Effector memory CD8-positive, alpha-beta T cell (primary cell): ENCODE data around the gene OR51B4.
"Not testable (repeated sequence)": the region's sequence is repeated elsewhere in the genome, so short reads cannot be mapped to it uniquely, and the experiment has no call there.

Experiments used
- ATAC-seq: fragments of 150-1000 bp; cut with Tn5 transposase; replicated peaks from 2 replicates; pipeline ENCODE4 v1.10.0; 2021; ENCODE audit warnings: mild to moderate bottlenecking, moderate library complexity
- DNase-seq, 3 experiments: peaks; one replicate each; pipeline ENCODE4 v3.0.0; 2021
- H3K27ac Mint-ChIP-seq, 2 donors: one replicate each; pipeline ENCODE4 v1.8.0; 2022; ENCODE audit warnings: mild to moderate bottlenecking in 2 of 2, mixed read lengths in 2 of 2, moderate library complexity in 2 of 2
- H3K27me3 Mint-ChIP-seq, 2 donors: one replicate each; pipeline ENCODE4 v1.8.0; 2022; ENCODE audit warnings: mixed read lengths in 2 of 2
- H3K36me3 Mint-ChIP-seq: one replicate; pipeline ENCODE4 v1.8.0; 2022; ENCODE audit warnings: mild to moderate bottlenecking, moderate library complexity, mixed read lengths; ENCODE audit not compliant: insufficient read depth
- H3K4me1 Mint-ChIP-seq, 2 donors: one replicate each; pipeline ENCODE4 v1.8.0; 2022; ENCODE audit warnings: low read depth in 2 of 2, mixed read lengths in 2 of 2
- H3K4me3 Mint-ChIP-seq, 2 donors: one replicate each; pipeline ENCODE4 v1.8.0; 2022; ENCODE audit warnings: mild to moderate bottlenecking in 2 of 2, mixed read lengths in 2 of 2, moderate library complexity in 2 of 2
- H3K9me3 Mint-ChIP-seq, 2 donors: one replicate each; pipeline ENCODE4 v1.8.0; 2022; ENCODE audit warnings: mixed read lengths in 2 of 2
- total RNA-seq, 9 experiments: gene quantifications; one replicate each; lab custom pipeline; 2026; lab: John Stamatoyannopoulos, UW

OR51B4 gene, protein sequence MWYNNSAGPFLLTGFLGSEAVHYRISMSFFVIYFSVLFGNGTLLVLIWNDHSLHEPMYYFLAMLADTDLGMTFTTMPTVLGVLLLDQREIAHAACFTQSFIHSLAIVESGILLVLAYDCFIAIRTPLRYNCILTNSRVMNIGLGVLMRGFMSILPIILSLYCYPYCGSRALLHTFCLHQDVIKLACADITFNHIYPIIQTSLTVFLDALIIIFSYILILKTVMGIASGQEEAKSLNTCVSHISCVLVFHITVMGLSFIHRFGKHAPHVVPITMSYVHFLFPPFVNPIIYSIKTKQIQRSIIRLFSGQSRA
- total RNA-seq, result 0 to 0.10 (median 0) reads per million in 9 experiments

DNA sequence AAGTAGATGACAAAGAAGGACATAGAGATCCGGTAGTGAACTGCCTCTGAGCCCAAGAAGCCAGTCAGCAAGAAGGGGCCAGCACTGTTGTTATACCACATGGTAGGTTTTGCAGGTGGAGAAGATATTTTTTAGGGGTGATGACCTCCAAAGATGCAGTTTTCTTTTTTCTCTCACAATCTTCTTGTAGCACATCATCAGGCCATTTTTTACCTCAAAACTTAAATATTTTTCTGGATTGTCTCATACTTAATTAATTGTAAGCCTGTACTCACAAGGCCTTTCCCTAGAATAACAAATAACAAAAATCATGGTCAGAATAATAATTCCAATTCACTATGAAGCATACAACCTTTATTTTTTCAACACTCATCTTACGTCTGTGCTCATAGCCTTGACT, at the start of gene OR51B4:
Gene OR51B4, minus strand, starts transcription at position 101 of the 400 bp plus-strand sequence. Its CDS starts 0 bp downstream, at position 101.
- Mint-ChIP-seq H3K27ac (no peak within 1 kb of the TSS), H3K9me3 (no peaks in the 10 kb centered on the region), H3K27me3 (peaks cover 9% of the 10 kb centered on the region in 2 donors), H3K4me1 (no peaks in the 10 kb centered on the region), H3K36me3 (no peaks in the 10 kb centered on the region), H3K4me3 (no peak within 1 kb of the TSS)
- DNase-seq (no peak), ATAC-seq (no peak)

DNA sequence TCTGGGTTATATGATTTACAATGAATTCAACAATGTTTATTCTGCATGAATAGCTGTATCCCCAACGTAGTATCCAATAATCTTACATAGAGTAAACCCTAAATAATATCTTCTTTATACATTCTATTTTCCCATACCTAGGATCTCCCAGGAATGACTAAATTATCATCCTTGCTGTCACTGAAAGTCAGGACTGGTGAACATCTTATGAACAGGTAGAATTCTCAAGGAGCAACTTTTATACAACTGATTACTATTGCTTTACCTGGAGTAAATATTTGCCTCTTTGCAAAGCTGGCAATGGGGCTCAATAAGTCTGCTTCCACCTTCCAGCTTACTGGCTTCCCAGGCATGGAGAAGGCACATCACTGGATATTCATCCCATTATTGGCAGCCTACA, 49.5 kb upstream of the OR51B4 start, which contains the start of gene OR51B6:
Gene OR51B6, plus strand, starts transcription at position 301 of the 400 bp plus-strand sequence. Its CDS starts 0 bp downstream, at position 301.
- Mint-ChIP-seq H3K36me3 (no peaks in the 10 kb centered on the region), H3K9me3 (peaks cover 3 to 8% of the 10 kb centered on the region in 2 donors), H3K27me3 (peaks cover 7 to 18% of the 10 kb centered on the region in 2 donors), H3K4me1 (no peaks in the 10 kb centered on the region), H3K4me3 (no peak within 1 kb of the TSS), H3K27ac (no peak within 1 kb of the TSS)
- DNase-seq (no peak), ATAC-seq (no peak)

DNA sequence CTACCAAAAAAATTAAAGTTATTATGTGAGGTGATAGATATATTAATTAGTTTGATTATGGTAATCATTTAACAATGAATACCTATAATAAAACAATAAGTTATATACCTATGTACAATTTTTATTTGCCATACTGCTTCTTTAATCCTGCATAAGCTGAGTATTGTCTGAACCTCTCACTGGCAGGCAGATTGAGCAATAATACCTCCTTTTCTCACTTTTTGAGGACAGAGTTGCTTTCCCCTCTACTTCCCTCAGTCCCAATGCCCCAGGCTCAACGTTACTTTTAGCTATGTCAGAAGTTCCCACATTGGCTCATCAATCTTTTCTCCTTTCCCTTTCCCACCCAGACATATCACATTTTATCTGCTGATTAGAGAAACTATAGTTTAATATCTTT, 47.8 kb upstream of the OR51B4 start:
- H3K27me3 Mint-ChIP-seq, result peaks cover 7 to 18% of the 10 kb centered on the region in 2 donors
- H3K27ac Mint-ChIP-seq, result no peak overlapping the region

DNA sequence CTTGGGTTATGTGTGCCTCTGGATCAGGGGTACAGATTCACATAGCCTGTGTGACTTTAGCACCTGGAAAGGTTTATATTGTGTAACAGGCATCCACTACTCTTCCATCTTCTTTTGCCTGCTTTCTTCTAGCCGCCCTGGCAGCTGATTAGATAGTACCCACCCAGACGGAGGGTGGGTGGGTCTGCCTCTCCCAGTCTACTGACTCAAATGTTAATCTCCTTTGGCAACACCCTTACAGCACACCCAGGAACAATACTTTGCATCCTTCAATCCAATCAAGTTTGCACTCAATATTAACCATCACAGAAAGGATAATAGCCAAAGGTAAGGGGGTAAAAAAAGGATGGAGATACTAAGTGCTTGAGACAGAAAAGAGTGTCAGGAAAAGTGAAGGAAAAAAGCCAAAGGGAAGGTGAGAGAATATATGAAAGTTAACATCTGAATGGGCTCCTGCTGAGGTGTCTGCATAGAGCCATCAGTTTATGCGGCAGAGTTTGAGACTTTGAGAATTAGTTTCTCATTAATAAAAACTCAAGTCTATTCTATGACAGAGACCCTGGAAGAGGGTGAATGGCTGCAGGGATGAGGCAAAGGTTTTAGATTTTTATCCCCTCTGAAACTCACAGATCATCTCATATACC, 46.9 kb upstream of the OR51B4 start:
- ATAC-seq (no peak), DNase-seq (no peak)
- peaks cover 7 to 18% of the 10 kb centered on the region in 2 donors for H3K27me3 Mint-ChIP-seq
- no peaks in the 10 kb centered on the region for H3K36me3 Mint-ChIP-seq
- H3K4me3 Mint-ChIP-seq, result no peak overlapping the region
- H3K4me1 Mint-ChIP-seq, result no peaks in the 10 kb centered on the region
- H3K9me3 Mint-ChIP-seq, result peaks cover 3 to 8% of the 10 kb centered on the region in 2 donors
- H3K27ac Mint-ChIP-seq, result no peak overlapping the region

More for the DNA sequence above, 47.8 kb upstream of the OR51B4 start:
- Mint-ChIP-seq H3K9me3 (peaks cover 3 to 8% of the 10 kb centered on the region in 2 donors), H3K4me1 (no peaks in the 10 kb centered on the region), H3K4me3 (no peak overlapping the region), H3K36me3 (no peaks in the 10 kb centered on the region)
- no peak for DNase-seq
- no peak for ATAC-seq

DNA sequence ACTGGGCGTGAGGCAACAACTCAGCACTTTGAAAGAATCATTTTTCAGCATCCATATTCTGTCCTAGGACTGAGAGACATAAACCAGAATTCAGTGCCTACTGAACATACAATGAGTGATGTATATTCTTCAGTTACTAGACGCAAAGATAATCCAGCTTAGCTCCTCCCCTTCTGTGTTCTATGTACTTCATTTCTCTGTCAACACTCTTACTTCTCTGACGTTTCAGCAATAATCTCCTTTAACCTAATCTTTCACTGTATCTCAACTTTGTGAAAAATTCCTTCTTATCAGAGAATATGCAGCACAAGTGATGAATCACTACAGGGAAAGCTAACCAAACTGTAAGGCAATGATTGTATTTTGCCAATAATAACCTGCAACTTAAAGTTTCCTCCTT, 44.1 kb upstream of the OR51B4 start:
- DNase-seq (no peak), ATAC-seq (no peak)
- H3K9me3 Mint-ChIP-seq, result no peaks in the 10 kb centered on the region
- H3K4me1 Mint-ChIP-seq, result no peaks in the 10 kb centered on the region
- H3K27ac Mint-ChIP-seq, result no peak overlapping the region
- no peak overlapping the region for H3K4me3 Mint-ChIP-seq
- no peaks in the 10 kb centered on the region for H3K36me3 Mint-ChIP-seq
- H3K27me3 Mint-ChIP-seq, result peaks cover 11 to 20% of the 10 kb centered on the region in 2 donors

DNA sequence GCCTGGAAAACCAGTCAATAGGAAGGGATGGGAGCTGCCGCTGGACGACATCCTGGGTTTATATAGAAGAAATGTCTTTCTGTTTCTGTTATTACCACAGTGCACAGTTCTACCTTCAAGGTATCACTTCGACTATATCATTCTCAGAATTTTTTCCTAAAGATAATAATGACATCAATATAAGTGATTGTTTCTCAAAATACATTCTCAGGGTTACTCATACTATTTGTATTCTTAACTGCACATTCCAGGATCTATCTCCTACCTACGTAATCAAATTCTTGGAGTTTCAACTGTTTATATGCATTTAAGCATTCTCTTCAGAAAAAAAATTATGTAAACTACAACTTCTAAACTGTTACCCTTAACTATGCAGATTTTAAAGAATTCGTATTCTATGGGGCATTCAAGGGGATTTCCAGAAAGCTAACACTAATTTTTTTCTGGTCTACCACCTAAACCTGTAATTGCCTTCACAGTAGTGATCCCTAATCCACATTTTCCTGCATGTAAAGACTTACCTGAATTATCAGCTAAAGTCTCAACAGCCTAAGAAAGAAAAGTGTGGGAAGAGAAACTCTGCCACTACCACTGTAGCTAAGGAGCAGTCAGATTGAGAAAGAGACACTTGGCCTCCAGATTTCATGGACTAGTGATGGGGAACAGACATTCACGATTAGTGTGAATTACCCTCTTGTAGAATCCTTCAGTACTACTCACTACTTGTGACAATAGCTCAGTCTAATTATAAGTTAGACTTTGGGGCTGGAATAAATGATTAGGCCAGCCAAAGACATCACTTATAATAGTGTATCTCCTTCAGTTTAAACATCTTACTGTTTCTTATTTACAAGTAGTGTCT, 42.0 kb upstream of the OR51B4 start, which contains the start of gene OR51B5:
Gene OR51B5, minus strand, starts transcription at position 51 of the 862 bp plus-strand sequence. Its CDS starts 0 bp downstream, at position 51.
- no peak for ATAC-seq
- H3K4me3 Mint-ChIP-seq, result no peak within 1 kb of the TSS
- peaks cover 11 to 20% of the 10 kb centered on the region in 2 donors for H3K27me3 Mint-ChIP-seq
- DNase-seq, result no peak
- H3K9me3 Mint-ChIP-seq, result no peaks in the 10 kb centered on the region
- no peaks in the 10 kb centered on the region for H3K4me1 Mint-ChIP-seq
- no peak within 1 kb of the TSS for H3K27ac Mint-ChIP-seq
- no peaks in the 10 kb centered on the region for H3K36me3 Mint-ChIP-seq

DNA sequence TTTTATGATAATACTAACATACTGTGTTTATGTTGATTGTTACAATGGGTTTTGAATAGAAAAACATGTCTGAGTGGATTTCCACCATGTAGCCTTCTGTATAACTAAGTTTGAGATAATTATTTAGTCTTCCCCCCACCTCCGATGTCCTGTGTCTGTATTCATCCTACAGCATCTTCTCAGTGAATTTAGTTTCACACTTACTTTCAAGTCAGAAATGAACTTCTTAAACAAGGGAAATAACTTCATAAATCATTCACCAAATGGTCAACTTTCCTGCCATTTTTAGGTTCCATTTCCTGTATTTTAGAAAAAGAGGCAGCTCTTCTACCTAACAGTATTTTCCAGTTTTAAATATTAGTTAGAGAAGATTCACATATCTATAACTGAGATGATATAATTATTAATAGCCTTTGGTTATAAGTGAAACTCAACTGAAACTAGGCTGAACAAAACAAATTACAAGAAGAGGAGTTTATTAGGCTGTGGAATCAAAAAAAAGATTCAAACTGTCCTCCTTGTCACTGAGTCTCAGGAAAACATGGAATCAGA, 38.1 kb upstream of the OR51B4 start:
- no peak overlapping the region for H3K27ac Mint-ChIP-seq
- no peaks in the 10 kb centered on the region for H3K9me3 Mint-ChIP-seq
- H3K4me3 Mint-ChIP-seq, result no peak overlapping the region
- H3K36me3 Mint-ChIP-seq, result no peaks in the 10 kb centered on the region
- no peaks in the 10 kb centered on the region for H3K4me1 Mint-ChIP-seq
- no peak for DNase-seq
- no peak for ATAC-seq
- peaks cover 4 to 12% of the 10 kb centered on the region in 2 donors for H3K27me3 Mint-ChIP-seq

DNA sequence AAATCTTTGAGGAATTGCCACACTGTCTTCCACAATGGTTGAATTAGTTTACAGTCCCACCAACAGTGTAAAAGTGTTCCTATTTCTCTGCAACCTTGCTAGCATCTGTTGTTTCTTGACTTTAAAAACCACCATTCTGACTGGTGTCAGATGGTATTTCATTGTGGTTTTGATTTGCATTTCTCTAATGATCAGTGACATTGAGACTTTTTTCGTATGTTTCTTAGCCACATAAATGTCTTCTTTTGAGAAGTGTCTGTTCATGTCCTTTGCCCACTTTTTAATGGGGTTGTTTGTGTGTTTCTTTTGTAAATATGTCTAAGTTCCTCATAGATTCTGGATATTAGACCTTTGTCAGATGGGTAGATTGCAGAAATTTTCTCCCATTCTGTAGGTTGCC, 35.5 kb upstream of the OR51B4 start:
- H3K9me3 Mint-ChIP-seq, H3K27me3 Mint-ChIP-seq, H3K27ac Mint-ChIP-seq, H3K4me3 Mint-ChIP-seq, DNase-seq, H3K36me3 Mint-ChIP-seq, ATAC-seq, H3K4me1 Mint-ChIP-seq: not testable (repeated sequence)

DNA sequence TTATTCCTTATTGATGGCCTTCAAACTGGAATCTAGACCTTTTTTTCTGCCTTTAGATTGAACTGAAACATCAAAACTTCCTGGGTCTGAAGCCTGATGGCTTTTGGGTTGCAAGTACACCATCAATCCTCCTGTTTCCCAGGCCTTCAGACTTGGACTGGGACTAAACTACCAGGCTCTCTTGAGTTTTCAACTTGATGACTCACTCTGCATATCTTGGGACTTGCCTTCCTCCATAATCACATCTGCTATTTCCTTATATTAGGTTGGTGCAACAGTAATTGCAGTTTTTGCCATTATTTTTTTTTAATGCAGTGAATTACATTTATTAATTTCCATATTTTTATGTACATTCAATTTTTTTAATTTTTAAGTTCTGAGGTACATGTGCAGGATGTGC, 34.6 kb upstream of the OR51B4 start:
- no peaks in the 10 kb centered on the region for H3K9me3 Mint-ChIP-seq
- no peak overlapping the region for H3K27ac Mint-ChIP-seq
- H3K36me3 Mint-ChIP-seq, result no peaks in the 10 kb centered on the region
- no peaks in the 10 kb centered on the region for H3K4me1 Mint-ChIP-seq
- DNase-seq (no peak), ATAC-seq (no peak)
- H3K27me3 Mint-ChIP-seq, result no peaks in the 10 kb centered on the region
- H3K4me3 Mint-ChIP-seq, result no peak overlapping the region

DNA sequence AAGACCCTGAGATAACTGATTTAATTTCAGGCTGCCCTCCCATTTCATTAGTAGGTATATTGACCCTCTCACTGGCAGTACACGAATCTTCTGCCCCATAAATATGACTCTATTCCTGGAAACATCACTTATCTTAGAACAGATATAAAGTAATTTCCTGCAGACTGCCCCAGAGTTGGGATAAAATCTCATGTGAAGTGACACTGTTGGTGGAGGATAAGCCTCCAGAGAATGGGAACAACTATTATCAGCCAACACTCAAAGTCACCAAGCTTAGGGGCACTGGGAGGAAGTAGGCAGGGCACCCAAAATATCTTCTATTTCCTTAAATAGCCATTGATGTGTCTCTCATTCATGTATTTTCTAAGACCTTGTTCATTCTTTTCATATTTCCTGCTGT, 33.4 kb upstream of the OR51B4 start:
- no peak overlapping the region for H3K27ac Mint-ChIP-seq
- no peaks in the 10 kb centered on the region for H3K27me3 Mint-ChIP-seq
- ATAC-seq (no peak), DNase-seq (no peak)
- no peaks in the 10 kb centered on the region for H3K9me3 Mint-ChIP-seq
- no peak overlapping the region for H3K4me3 Mint-ChIP-seq
- H3K4me1 Mint-ChIP-seq, result no peaks in the 10 kb centered on the region
- H3K36me3 Mint-ChIP-seq, result no peaks in the 10 kb centered on the region

DNA sequence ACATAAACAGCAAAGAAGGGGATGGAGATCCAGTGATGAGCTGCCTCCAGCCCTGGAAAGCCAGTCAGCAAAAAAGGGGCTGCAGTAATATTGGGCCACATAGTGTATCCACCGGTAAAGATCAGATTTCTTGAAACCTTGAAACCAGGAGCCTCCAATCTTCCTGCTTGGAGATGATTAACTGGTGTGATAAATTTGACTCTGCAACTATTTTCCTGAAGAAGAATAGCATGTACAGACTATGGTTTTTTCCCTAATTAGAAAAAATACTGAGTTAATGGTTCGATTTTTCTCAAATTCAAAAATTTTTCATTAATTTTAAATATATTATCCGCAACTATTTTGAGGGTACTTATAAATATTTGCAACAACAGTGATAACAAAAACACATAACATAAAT, 22.5 kb upstream of the OR51B4 start, which contains the start of gene OR51B2:
Gene OR51B2, minus strand, starts transcription at position 101 of the 400 bp plus-strand sequence. Its CDS starts 0 bp downstream, at position 101.
- peaks cover 4% of the 10 kb centered on the region for H3K36me3 Mint-ChIP-seq
- H3K9me3 Mint-ChIP-seq, result peaks cover 0 to 2% of the 10 kb centered on the region in 2 donors
- no peak within 1 kb of the TSS for H3K4me3 Mint-ChIP-seq
- H3K4me1 Mint-ChIP-seq, result no peaks in the 10 kb centered on the region
- DNase-seq (no peak), ATAC-seq (no peak)
- H3K27ac Mint-ChIP-seq, result no peak within 1 kb of the TSS
- H3K27me3 Mint-ChIP-seq, result no peaks in the 10 kb centered on the region

DNA sequence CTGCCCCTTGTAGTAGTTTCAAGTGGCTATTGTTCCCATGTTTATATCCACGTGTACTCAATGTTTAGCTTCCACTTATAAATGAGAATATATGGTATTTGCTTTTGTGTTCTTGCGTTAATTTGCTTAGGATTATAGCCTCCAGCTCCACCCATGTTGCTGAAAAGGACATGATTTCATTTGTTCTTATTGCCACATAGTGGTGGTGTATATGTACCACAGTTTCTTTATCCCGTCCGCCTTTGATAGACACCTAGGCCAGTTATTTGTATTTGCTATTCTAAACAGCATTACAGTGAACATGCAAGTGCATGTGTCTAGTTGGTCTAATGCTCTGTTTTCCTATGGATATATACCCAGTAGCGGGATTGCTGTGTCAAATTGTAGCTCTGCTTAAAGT, 15.5 kb upstream of the OR51B4 start:
- Mint-ChIP-seq H3K4me3 (no peak overlapping the region), H3K4me1 (no peaks in the 10 kb centered on the region), H3K27ac (no peak overlapping the region), H3K9me3 (peaks cover 0 to 19% of the 10 kb centered on the region in 2 donors), H3K36me3 (no peaks in the 10 kb centered on the region), H3K27me3 (no peaks in the 10 kb centered on the region)
- DNase-seq (no peak), ATAC-seq (no peak)
